Measurements from ENCODE around the gene LSG1.

GRCh38 chr3:194618858-194619608, 53.0 kb downstream of the LSG1 start:
- TF ChIP-seq TAF1 (IDR thresholded peaks at IDR 0.05; ENCODE audit: low read depth) (no peak), CTCF (IDR thresholded peaks at IDR 0.05; ENCODE audit: poor library complexity, severe bottlenecking) (no peak), POLR2AphosphoS5 (IDR thresholded peaks at IDR 0.05) (no peak)
